Measurements from ENCODE around the gene MYF6.

DNA sequence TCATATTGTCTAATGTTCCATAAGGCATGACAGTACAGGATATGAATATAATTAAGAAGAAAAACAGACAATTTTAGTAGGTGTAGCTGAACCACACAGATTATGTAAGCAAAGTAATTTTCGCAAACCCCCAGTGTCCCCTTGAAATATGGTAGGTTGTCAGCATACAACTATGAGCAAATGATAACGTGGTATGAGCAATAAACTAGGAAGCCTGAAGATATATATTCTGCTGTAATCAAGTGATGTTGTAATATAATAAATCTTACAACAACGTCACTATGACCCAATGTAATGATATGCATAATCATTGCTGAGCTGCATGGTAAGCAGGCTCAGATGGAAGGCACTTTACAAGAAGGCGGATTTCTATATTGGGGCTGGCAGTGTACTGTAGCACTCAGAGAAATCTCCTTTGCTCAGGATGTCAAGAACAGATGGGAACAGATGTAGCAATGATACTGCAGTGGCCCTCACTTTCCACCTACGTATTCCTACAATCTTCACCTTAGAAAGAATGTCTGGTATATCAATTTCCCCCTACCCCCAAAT lies 47.8 kb upstream of the MYF6 start:
- TF ChIP-seq, protein P1, sequence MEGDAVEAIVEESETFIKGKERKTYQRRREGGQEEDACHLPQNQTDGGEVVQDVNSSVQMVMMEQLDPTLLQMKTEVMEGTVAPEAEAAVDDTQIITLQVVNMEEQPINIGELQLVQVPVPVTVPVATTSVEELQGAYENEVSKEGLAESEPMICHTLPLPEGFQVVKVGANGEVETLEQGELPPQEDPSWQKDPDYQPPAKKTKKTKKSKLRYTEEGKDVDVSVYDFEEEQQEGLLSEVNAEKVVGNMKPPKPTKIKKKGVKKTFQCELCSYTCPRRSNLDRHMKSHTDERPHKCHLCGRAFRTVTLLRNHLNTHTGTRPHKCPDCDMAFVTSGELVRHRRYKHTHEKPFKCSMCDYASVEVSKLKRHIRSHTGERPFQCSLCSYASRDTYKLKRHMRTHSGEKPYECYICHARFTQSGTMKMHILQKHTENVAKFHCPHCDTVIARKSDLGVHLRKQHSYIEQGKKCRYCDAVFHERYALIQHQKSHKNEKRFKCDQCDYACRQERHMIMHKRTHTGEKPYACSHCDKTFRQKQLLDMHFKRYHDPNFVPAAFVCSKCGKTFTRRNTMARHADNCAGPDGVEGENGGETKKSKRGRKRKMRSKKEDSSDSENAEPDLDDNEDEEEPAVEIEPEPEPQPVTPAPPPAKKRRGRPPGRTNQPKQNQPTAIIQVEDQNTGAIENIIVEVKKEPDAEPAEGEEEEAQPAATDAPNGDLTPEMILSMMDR (IDR thresholded peaks at IDR 0.05; ENCODE audit: insufficient read depth, low read length, poor library complexity, severe bottlenecking) = no peak
- no peak for TF ChIP-seq EZH2phosphoT487 (conservative IDR thresholded peaks at IDR 0.05; ENCODE audit: low read length)
